GM19193 (cell line): ENCODE measurements around the gene MED22.
A peak's percentile ranks its signal among the peaks of the same experiment; 100 is the strongest.

Source experiments
- POLR2A ChIP-seq: IDR thresholded peaks from 4 replicates; pipeline ENCODE4 v1.6.1; 2011; ENCODE audit not compliant: insufficient read depth, insufficient read length; ENCODE audit errors: extremely low read depth

MED22 gene

GRCh38 chr9:133347985-133348717 lies at the start of gene MED22, which contains the start of gene RPL7A:
MED22 (minus strand) TSS chr9:133348131; CDS start chr9:133346662, 1,469 bp downstream.
RPL7A (plus strand) TSS chr9:133348218; CDS start chr9:133348244, 26 bp downstream.
- TF ChIP-seq POLR2A = peak; percentile 99

- no peak for TF ChIP-seq POLR2A
These were observed 49.4 kb upstream of the MED22 start for GRCh38 chr9:133397370-133397769.

- TF ChIP-seq POLR2A = no peak
These were observed 49.0 kb upstream of the MED22 start for GRCh38 chr9:133396952-133397351.

- no peak for TF ChIP-seq POLR2A
These were observed 46.8 kb upstream of the MED22 start for GRCh38 chr9:133394687-133395271.

- no peak for TF ChIP-seq POLR2A
These were observed 45.5 kb upstream of the MED22 start for GRCh38 chr9:133393399-133393798.

GRCh38 chr9:133390713-133391112 lies 42.8 kb upstream of the MED22 start:
- TF ChIP-seq POLR2A = no peak

- TF ChIP-seq POLR2A = no peak
These were observed 41.6 kb upstream of the MED22 start for GRCh38 chr9:133389562-133389961.

- no peak for TF ChIP-seq POLR2A
These were observed 41.2 kb upstream of the MED22 start for GRCh38 chr9:133389025-133389557.

GRCh38 chr9:133387680-133388079 lies 39.7 kb upstream of the MED22 start:
- no peak for TF ChIP-seq POLR2A

GRCh38 chr9:133386338-133386737 lies 38.4 kb upstream of the MED22 start:
- no peak for TF ChIP-seq POLR2A

- no peak for TF ChIP-seq POLR2A
These were observed 37.5 kb upstream of the MED22 start for GRCh38 chr9:133385452-133385851.

- no peak for TF ChIP-seq POLR2A
These were observed 36.9 kb upstream of the MED22 start for GRCh38 chr9:133384736-133385321.

- no peak for TF ChIP-seq POLR2A
These were observed 35.5 kb upstream of the MED22 start for GRCh38 chr9:133383438-133383837.

- TF ChIP-seq POLR2A = no peak
These were observed 34.7 kb upstream of the MED22 start for GRCh38 chr9:133382507-133383141.

- TF ChIP-seq POLR2A = no peak
These were observed 32.8 kb upstream of the MED22 start for GRCh38 chr9:133380734-133381133.
